Ishikawa (cell line): ENCODE results near the gene TMCC3.

Experiments used
- CREB1 ChIP-seq: IDR thresholded peaks from 2 replicates; pipeline ENCODE4 v1.6.1; 2012; ENCODE audit warnings: low read depth
- TCF12 ChIP-seq: IDR thresholded peaks from 2 replicates; pipeline ENCODE4 v1.6.1; 2012; ENCODE audit warnings: low read depth

GRCh38 chr12:94679554-94680195, 29.3 kb upstream of the TMCC3 start:
- TF ChIP-seq TCF12 (no peak), CREB1 (no peak)
